A549 (cell line): ENCODE measurements around the gene KIF5A.

ENCODE experiments used
- CEBPB ChIP-seq, 2 experiments: fragments of >200 bp in 1 of 2; sonication (Bioruptor Twin) in 1 of 2; formaldehyde crosslinking in 1 of 2; IDR thresholded peaks; 2 replicates each; pipeline ENCODE4 v1.6.1; 2012 to 2016
- HOXA7 ChIP-seq: fragments of 250-450 bp; sonication (Bioruptor Pico); IDR thresholded peaks from 2 replicates; pipeline ENCODE4 v1.5.0; 2020; ENCODE audit warnings: mild to moderate bottlenecking, moderate library complexity
- JUNB ChIP-seq: fragments of >200 bp; sonication (Bioruptor Twin); formaldehyde crosslinking; IDR thresholded peaks from 2 replicates; pipeline ENCODE4 v1.6.1; 2016

DNA sequence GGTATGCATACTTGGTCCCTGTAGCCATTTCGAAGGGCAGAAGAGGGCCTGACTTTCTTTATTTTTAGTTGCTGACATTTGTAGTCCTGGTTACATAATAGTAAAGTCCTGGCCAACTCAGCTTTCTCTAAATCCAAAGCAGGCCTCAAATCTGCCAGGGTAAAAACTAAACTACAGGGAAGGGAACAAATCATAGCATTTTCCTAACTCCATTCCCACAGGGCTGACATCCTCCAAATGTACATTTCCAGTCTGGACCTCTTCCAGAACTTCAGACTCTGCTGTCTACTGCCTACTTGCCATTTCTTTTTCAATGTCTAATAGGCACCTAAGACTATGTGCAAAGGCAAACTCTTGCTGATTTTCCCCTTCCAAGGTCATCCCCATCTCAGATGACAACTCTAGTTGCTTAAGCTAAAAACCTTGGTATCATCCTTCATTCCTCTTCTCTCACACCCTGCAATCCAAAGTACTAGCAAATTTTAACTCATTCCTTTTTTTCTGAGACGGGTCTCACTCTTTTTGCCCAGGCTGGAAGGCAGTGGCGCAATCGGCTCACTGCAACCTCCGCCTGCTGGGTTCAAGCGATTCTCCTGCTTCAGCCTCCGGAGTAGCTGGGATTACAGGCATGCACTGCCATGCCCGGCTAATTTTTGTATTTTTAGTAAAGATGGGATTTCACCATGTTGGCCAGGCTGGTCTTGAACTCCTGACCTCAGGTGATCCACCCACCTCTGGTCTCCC, 31.5 kb upstream of the KIF5A start:
- TF ChIP-seq JUNB (no peak), HOXA7 (CRISPR knock-in tag) (no peak; the same call in 1 of the 2 replicates), CEBPB (IDR thresholded peaks at IDR 0.05) (0 out of 4 replicates have a peak, but pooled peaks of 1 of the 2 experiments have one; percentile 21)
